Psoas muscle (tissue), 8 donors: Measurements from ENCODE around the gene TESK2. TPM values are rescaled to one million over a fixed set of nuclear protein-coding genes. Genes with fewer than 3 reads are reported as not detected.

Experiments used
- ATAC-seq, 4 donors: fragments of 200-7000 bp; cut with Tn5 transposase; one replicate each; pipeline ENCODE4 v1.9.1; 2020; ENCODE audit warnings: moderate library complexity in 3 of 4, mild to moderate bottlenecking in 2 of 4
- DNase-seq, 2 donors: peaks; one replicate each; pipeline ENCODE4 v3.0.0-alpha.2; 2020
- H3K27ac ChIP-seq: fragments of 200-600 bp; one replicate; pipeline ENCODE4 v1.8.0; 2022
- H3K27me3 ChIP-seq, 3 donors: fragments of 200-600 bp in 1 of 3; one replicate each; pipeline versions ENCODE4 v1.6.1 to v1.8.0; 2013 to 2022; ENCODE audit warnings: low read length in 2 of 3, mild to moderate bottlenecking in 2 of 3, moderate library complexity in 1 of 3; ENCODE audit not compliant: insufficient read depth in 3 of 3
- H3K36me3 ChIP-seq, 2 donors: fragments of 200-600 bp in 1 of 2; one replicate each; pipeline versions ENCODE4 v1.6.1 to v1.8.0; 2013 to 2022; ENCODE audit warnings: low read depth in 1 of 2, mild to moderate bottlenecking in 1 of 2, moderate library complexity in 1 of 2; ENCODE audit not compliant: insufficient read depth in 1 of 2
- H3K4me1 ChIP-seq: fragments of 200-600 bp; one replicate; pipeline ENCODE4 v1.8.0; 2022
- H3K4me3 ChIP-seq: fragments of 200-600 bp; one replicate; pipeline ENCODE4 v1.8.0; 2022; ENCODE audit warnings: mild to moderate bottlenecking
- H3K9me3 ChIP-seq: fragments of 200-600 bp; one replicate; pipeline ENCODE4 v1.8.0; 2022
- CTCF ChIP-seq: fragments of 200-600 bp; IDR thresholded peaks from one replicate; pipeline ENCODE4 v1.8.0; 2022; ENCODE audit warnings: antibody characterized with exemption
- WGBS, 3 donors: extraction: QIAGEN DNeasy Blood & Tissue Kit; methylation state at CpG; one replicate each; pipeline versions ENCODE4 v1.1.6 to v1.1.7; 2013; 5-methylcytosine and 5-hydroxymethylcytosine counted together
- intact Hi-C, 2 donors: fragments of 100-400 bp; cut with DNase I; formaldehyde crosslinking; loops; one replicate each; pipeline versions ENCODE4 v1.11.0 to v1.14.2; 2022
- polyA plus RNA-seq, 3 donors: library from polyadenylated mRNA; stranded (reverse); fragments of 200-250 nt; gene quantifications; one replicate each; pipeline ENCODE4 v1.2.3, GENCODE V29; 2013
- total RNA-seq, 4 donors: library from RNA; stranded (reverse); fragmentation: NEBNext Ultra II Directional in 2 of 4; extraction: Animal tissue kit (Norgen Biotek cat#: 25700) in 2 of 4; gene quantifications; one replicate each; pipeline versions ENCODE4 v1.2.1 to v1.2.4, GENCODE V29; 2021 to 2023
- donor health status: healthy with polysubstance abuse.
- donor health status: DM: no; HTN: no; CAD: no; lungs with moderate emphysema.
- donor health status: Bipolar disorder and iron deficiency.
- donor health status: healthy.
- donor health status: DM: yes; HTN: yes; CAD: no.
- donor health status: DM: no; HTN: no; CAD: no.
- donor health status: DM: no; HTN: no; CAD: no.
- donor health status: DM: yes; HTN: yes; CAD: no.

TESK2 gene
- total and polyA plus RNA-seq, 7 donors, result 0.73 to 5.0 (median 2.2) TPM

DNA sequence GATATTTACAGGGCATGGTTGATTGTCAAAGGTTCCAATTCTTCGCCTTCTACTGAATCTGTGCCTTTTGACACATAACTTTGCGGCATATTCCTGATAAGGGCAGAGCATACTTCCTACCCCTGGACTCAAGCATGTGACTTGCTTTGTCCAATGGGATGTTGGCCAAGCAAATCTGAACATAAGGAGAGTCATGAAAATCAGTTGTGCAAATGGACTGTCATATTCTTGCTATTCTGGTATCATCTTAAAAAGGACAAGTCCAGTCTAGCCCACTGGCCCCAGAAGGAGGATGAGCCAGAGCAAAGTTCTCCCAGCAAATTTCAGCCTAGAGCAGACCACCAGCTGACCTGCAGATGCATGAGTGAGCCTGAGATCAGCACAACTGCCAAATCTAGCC is 109.7 kb downstream of the TESK2 start:
- intact Hi-C loops, result no loop called here
- no peaks in the 10 kb centered on the region for H3K36me3 ChIP-seq
- no peak for DNase-seq
- no peak overlapping the region for H3K4me3 ChIP-seq
- no peak for TF ChIP-seq CTCF
- H3K27ac ChIP-seq, result no peak overlapping the region
- H3K27me3 ChIP-seq, result no peaks in the 10 kb centered on the region
- no peak for ATAC-seq
- no peaks in the 10 kb centered on the region for H3K9me3 ChIP-seq
- H3K4me1 ChIP-seq, result no peaks in the 10 kb centered on the region
- WGBS, 3 donors, result 97 to 100% (median 98%) methylated on average over 2 of the region's 2 CpGs

DNA sequence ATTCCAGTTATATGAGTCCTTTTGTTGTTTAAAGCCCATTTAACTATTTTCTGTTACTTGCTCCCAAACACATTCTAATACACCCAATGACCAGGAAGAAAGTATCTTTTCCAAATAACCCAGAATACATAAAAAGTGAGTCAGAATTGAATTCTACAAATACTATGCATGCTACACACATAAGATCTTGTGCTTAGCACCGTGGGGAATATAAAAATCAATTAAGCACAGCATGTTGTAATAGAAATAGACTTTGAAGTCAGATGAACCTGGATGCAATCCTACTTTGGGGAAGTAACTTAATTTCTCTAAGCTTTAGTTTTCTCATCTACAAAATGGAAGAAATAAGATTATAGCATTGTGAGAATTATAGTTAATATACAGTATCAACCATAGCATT is 110.2 kb downstream of the TESK2 start:
- WGBS, 3 donors, result 57 to 67% (median 65%) methylated on average over 1 of the region's 1 CpG
- TF ChIP-seq CTCF, result no peak
- no peaks in the 10 kb centered on the region for H3K36me3 ChIP-seq
- no peak overlapping the region for H3K4me3 ChIP-seq
- intact Hi-C loops, result no loop called here
- ATAC-seq, result no peak
- H3K4me1 ChIP-seq, result no peaks in the 10 kb centered on the region
- no peaks in the 10 kb centered on the region for H3K9me3 ChIP-seq
- H3K27ac ChIP-seq, result no peak overlapping the region
- no peaks in the 10 kb centered on the region for H3K27me3 ChIP-seq
- DNase-seq, result no peak

DNA sequence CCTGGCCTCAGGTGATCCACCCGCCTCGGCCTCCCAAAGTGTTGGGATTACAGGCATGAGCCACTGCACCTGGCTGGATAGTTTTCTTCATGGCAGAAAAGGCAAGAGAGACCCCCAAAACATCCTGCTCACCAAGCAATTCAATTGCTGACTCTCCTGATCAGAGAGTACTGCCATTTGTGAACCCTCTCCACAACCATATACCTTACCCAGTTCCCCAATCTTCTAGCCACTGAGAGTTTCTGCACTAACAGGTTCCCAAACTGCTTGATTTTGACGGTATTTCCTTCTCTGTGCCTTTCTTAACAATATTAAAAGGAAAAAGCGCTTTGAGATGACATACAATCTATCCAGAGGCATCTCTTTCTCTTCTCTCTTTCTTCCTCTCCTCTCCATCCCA is 110.8 kb downstream of the TESK2 start:
- TF ChIP-seq CTCF, result no peak
- H3K4me1 ChIP-seq, result no peaks in the 10 kb centered on the region
- 91 to 94% (median 93%) methylated on average over 4 of the region's 4 CpGs for WGBS, 3 donors
- no peak for DNase-seq
- no peaks in the 10 kb centered on the region for H3K27me3 ChIP-seq
- no peaks in the 10 kb centered on the region for H3K9me3 ChIP-seq
- intact Hi-C loops, result no loop called here
- H3K4me3 ChIP-seq, result no peak overlapping the region
- no peak for ATAC-seq
- no peaks in the 10 kb centered on the region for H3K36me3 ChIP-seq
- no peak overlapping the region for H3K27ac ChIP-seq

GRCh38 chr1:45379524-45379923 is 111.4 kb downstream of the TESK2 start:
- DNase-seq, result no peak
- WGBS, 3 donors, result 92 to 95% (median 93%) methylated on average over 6 of the region's 6 CpGs
- Histone ChIP-seq H3K27me3 (no peaks in the 10 kb centered on the region), H3K4me3 (no peak overlapping the region), H3K27ac (no peak overlapping the region), H3K36me3 (no peaks in the 10 kb centered on the region), H3K9me3 (no peaks in the 10 kb centered on the region), H3K4me1 (no peaks in the 10 kb centered on the region)
- ATAC-seq, result no peak
- intact Hi-C loops, result no loop called here
- TF ChIP-seq CTCF, result no peak

DNA sequence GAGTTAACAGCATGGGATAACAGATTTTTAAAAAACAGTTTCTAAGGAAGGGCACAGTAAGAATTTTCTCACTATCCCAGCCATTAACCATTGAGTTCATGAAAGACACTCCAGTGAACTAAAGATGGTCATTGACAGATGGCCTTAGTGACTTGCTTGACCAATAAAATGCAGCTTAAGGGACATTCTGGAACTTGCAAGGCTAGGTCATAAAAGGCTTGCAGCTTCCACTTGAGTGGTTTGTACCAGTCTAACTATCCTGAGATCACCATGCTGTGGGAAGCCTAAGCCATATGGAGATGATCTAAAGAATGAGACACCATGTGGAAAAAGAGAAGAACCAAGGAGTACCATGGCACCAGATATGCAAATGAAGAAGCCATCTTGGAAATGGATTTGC is 112.8 kb downstream of the TESK2 start:
- no peaks in the 10 kb centered on the region for H3K9me3 ChIP-seq
- no peaks in the 10 kb centered on the region for H3K27me3 ChIP-seq
- no peak for TF ChIP-seq CTCF
- no peak for ATAC-seq
- no peak overlapping the region for H3K4me3 ChIP-seq
- DNase-seq, result no peak
- no peaks in the 10 kb centered on the region for H3K36me3 ChIP-seq
- intact Hi-C loops, result no loop called here
- no peaks in the 10 kb centered on the region for H3K4me1 ChIP-seq
- H3K27ac ChIP-seq, result no peak overlapping the region
